HepG2 (cell line): ENCODE measurements around the gene FAM118A. TPM values are rescaled to one million over a fixed set of nuclear protein-coding genes. Genes with fewer than 3 reads are reported as not detected.

ENCODE experiments used
- ATAC-seq: fragments of 200-7000 bp; cut with Tn5 transposase; 3 replicates; pipeline ENCODE4 v1.9.1; 2020; ENCODE audit warnings: mild to moderate bottlenecking, moderate library complexity
- BruUV-seq: library from RNA; stranded (reverse); fragments of 400-500 nt; replicated peaks from 2 replicates; lab custom pipeline; 2021; lab: Mats Ljungman, UMichigan
- CTCF ChIA-PET: fragments of 300-600 bp; formaldehyde crosslinking; extraction: SDS; loops from one replicate; lab custom pipeline; 2021; ENCODE audit warnings: low total read pairs, inconsistent platforms, low intra/inter-chr PET ratio; lab: Yijun Ruan, JAX
- POLR2A ChIA-PET: fragments of 350-600 bp; sonication (Branson Sonifier 250); formaldehyde crosslinking; loops from one replicate; lab custom pipeline; 2020; ENCODE audit warnings: antibody characterized with exemption, inconsistent platforms; lab: Yijun Ruan, JAX
- DNase-seq: peaks from one replicate; pipeline ENCODE4 v3.0.0-alpha.2; 2015; ENCODE audit warnings: low spot score
- FAIRE-seq: peaks from 3 replicates; lab custom pipeline; 2011; peaks lifted over from hg19 to GRCh38; lab: Jason Lieb, UNC
- H2AFZ ChIP-seq: one replicate; pipeline ENCODE4 v1.6.1; 2011; ENCODE audit warnings: low read length, inconsistent platforms
- H3K27ac ChIP-seq: fragments of 300-600 bp; 3 replicates; pipeline ENCODE4 v1.8.0; 2011; ENCODE audit warnings: mixed run types, mild to moderate bottlenecking, mixed read lengths, low read length, inconsistent platforms; ENCODE audit not compliant: insufficient read depth; ENCODE audit errors: extremely low read length
- H3K27me3 ChIP-seq, 2 experiments: fragments of 200-600 bp in 1 of 2; 2 replicates in 1 of 2; 3 replicates in 1 of 2; pipeline versions ENCODE4 v1.6.0 to v1.8.0; 2011; ENCODE audit warnings: low read length in 2 of 2, mild to moderate bottlenecking in 2 of 2, moderate library complexity in 2 of 2, inconsistent platforms in 1 of 2; ENCODE audit not compliant: insufficient read depth in 2 of 2, control insufficient read depth in 1 of 2
- H3K36me3 ChIP-seq, 2 experiments: fragments of 200-600 bp in 1 of 2; replicated peaks in 1 of 2; 2 replicates in 1 of 2; 3 replicates in 1 of 2; pipeline versions ENCODE4 v1.5.1 to v1.8.0; 2011; ENCODE audit warnings: low read length in 2 of 2, inconsistent platforms in 1 of 2; ENCODE audit not compliant: insufficient read depth in 2 of 2, control insufficient read depth in 1 of 2
- H3K4me1 ChIP-seq: 2 replicates; pipeline ENCODE4 v1.5.1; 2012; ENCODE audit warnings: low read length, inconsistent platforms; ENCODE audit not compliant: insufficient read depth
- H3K4me2 ChIP-seq: 2 replicates; pipeline ENCODE4 v1.6.0; 2011; ENCODE audit warnings: low read depth, low read length, inconsistent platforms
- H3K4me3 ChIP-seq, 3 experiments: fragments of 200-600 bp in 1 of 3; sonication (generic), shearing (Covaris generic) in 1 of 3; replicated peaks in 1 of 3; 2 replicates each; pipeline ENCODE4 v1.5.1; 2011 to 2016; ENCODE audit warnings: low read length in 3 of 3, inconsistent platforms in 2 of 3, low read depth in 2 of 3, mild to moderate bottlenecking in 2 of 3, control low read depth in 1 of 3, mixed read lengths in 1 of 3; ENCODE audit not compliant: insufficient read depth in 1 of 3
- H3K79me2 ChIP-seq: one replicate; pipeline ENCODE4 v1.6.1; 2011; ENCODE audit warnings: low read length, inconsistent platforms; ENCODE audit not compliant: insufficient read depth
- H3K9ac ChIP-seq: 2 replicates; pipeline ENCODE4 v1.6.0; 2011; ENCODE audit warnings: mild to moderate bottlenecking, low read depth, low read length, inconsistent platforms; ENCODE audit not compliant: insufficient read depth
- H3K9me3 ChIP-seq: 2 replicates; pipeline ENCODE4 v1.5.1; 2012; ENCODE audit warnings: mild to moderate bottlenecking, low read length
- H4K20me1 ChIP-seq: 2 replicates; pipeline ENCODE4 v1.6.0; 2011; ENCODE audit warnings: inconsistent platforms, mild to moderate bottlenecking, low read length, moderate library complexity; ENCODE audit not compliant: insufficient read depth
- FOXA1 ChIP-seq, 2 experiments: fragments of 450-650 bp in 1 of 2; sonication (generic) in 1 of 2; formaldehyde crosslinking in 1 of 2; IDR thresholded peaks; 2 replicates each; pipeline versions ENCODE4 v1.4.0 to v1.6.1; 2016 to 2020; ENCODE audit warnings: missing genetic modification reagents in 1 of 2
- GMEB1 ChIP-seq: sonication (generic); formaldehyde crosslinking; IDR thresholded peaks from 2 replicates; pipeline ENCODE4 v1.5.1; 2020; ENCODE audit warnings: missing genetic modification reagents, mild to moderate bottlenecking, borderline replicate concordance
- HMG20B ChIP-seq: conservative IDR thresholded peaks from 2 replicates; pipeline ENCODE4 v1.6.1; 2016; ENCODE audit warnings: missing genetic modification reagents, missing compliant biosample characterization
- MAFG ChIP-seq: sonication (generic); formaldehyde crosslinking; IDR thresholded peaks from 2 replicates; pipeline ENCODE4 v1.5.1; 2020; ENCODE audit warnings: mild to moderate bottlenecking, missing genetic modification reagents
- MAX ChIP-seq: IDR thresholded peaks from 2 replicates; pipeline ENCODE4 v1.6.1; 2012; ENCODE audit warnings: inconsistent platforms
- POLR2A ChIP-seq, 2 experiments: IDR thresholded peaks; 2 replicates each; pipeline ENCODE4 v1.6.1; 2011; ENCODE audit warnings: low read depth in 2 of 2, low read length in 2 of 2, mild to moderate bottlenecking in 1 of 2, moderate library complexity in 1 of 2; ENCODE audit not compliant: insufficient read depth in 1 of 2
- RCOR2 ChIP-seq: IDR thresholded peaks from 2 replicates; pipeline ENCODE4 v1.6.1; 2016; ENCODE audit warnings: missing biosample characterization, missing genetic modification reagents
- SMC3 ChIP-seq: IDR thresholded peaks from 2 replicates; pipeline ENCODE4 v1.6.1; 2011; ENCODE audit warnings: low read length, improper control_type of control experiment
- ZBTB4 ChIP-seq: sonication (generic); formaldehyde crosslinking; IDR thresholded peaks from 2 replicates; pipeline ENCODE4 v1.4.0; 2020; ENCODE audit warnings: missing genetic modification reagents, mild to moderate bottlenecking, borderline replicate concordance
- ZKSCAN1 ChIP-seq: fragments of 150-350 bp; IDR thresholded peaks from 2 replicates; pipeline ENCODE4 v1.6.1; 2014; ENCODE audit warnings: low read length
- ZNF75D ChIP-seq: sonication (generic); formaldehyde crosslinking; IDR thresholded peaks from 2 replicates; pipeline ENCODE4 v1.8.1; 2023; ENCODE audit warnings: missing genetic modification reagents, mild to moderate bottlenecking, borderline replicate concordance
- ZNF784 ChIP-seq: sonication (generic); formaldehyde crosslinking; IDR thresholded peaks from 2 replicates; pipeline ENCODE4 v1.5.1; 2020; ENCODE audit warnings: missing genetic modification reagents, mild to moderate bottlenecking, borderline replicate concordance
- WGBS: methylation state at CpG from one replicate; pipeline ENCODE4 v1.1.6; 2017; ENCODE audit warnings: low lambda C conversion rate; 5-methylcytosine and 5-hydroxymethylcytosine counted together
- in situ Hi-C: cut with HindIII; loops from 2 replicates; pipeline ENCODE4 v1.10.0; 2017; ENCODE audit warnings: low pct_unique_long_range_greater_than_20kb; ENCODE audit not compliant: extremely low pct_ligation_motif_present
- intact Hi-C: fragments of 100-400 bp; cut with micrococcal nuclease; formaldehyde crosslinking; loops from one replicate; pipeline ENCODE4 v1.10.0; 2022; ENCODE audit not compliant: unreplicated experiment
- polyA plus RNA-seq, 8 experiments: library from polyadenylated mRNA; depleted of rRNA in 3 of 8; stranded (reverse) in 7 of 8; unstranded in 1 of 8; fragments of >200 nt; fragmentation: Illumina TruSeq in 4 of 8; extraction: Trizol in 4 of 8; gene quantifications; 2 replicates each; pipeline versions ENCODE4 v1.2.1 to v1.2.3, GENCODE V29; 2011 to 2016; ENCODE audit warnings: low read depth in 4 of 8, missing spikeins in 1 of 8, mixed read lengths in 1 of 8; ENCODE audit not compliant: insufficient read depth in 1 of 8
- total RNA-seq, 5 experiments: library from RNA; depleted of rRNA; stranded (reverse); fragments of >200 nt; fragmentation: Illumina TruSeq; extraction: Trizol; gene quantifications; 2 replicates each; pipeline ENCODE4 v1.2.3, GENCODE V29; 2016; ENCODE audit warnings: low read depth in 1 of 5

Gene FAM118A
- total and polyA plus RNA-seq, 2 of the 13 experiments (the other 11 are each of a cell fraction or from before 2014, with no cell fraction given) = 36.7 to 48.2 TPM

GRCh38 chr22:45322873-45323525 is 13.3 kb downstream of the FAM118A start:
- Histone ChIP-seq H2AFZ (no peak overlapping the region), H3K27me3 (no peaks in the 10 kb centered on the region), H3K36me3 (peaks cover 29 to 57% of the 10 kb centered on the region in 2 experiments), H3K4me2 (no peak overlapping the region)
- no TSS peak for BruUV-seq
- FAIRE-seq = no peak
- WGBS = 95% methylated on average over 24 of the region's 24 CpGs
- POLR2A ChIA-PET = interaction anchor here (1.1 kb wide), 1 partner anchor 12 kb away, joined by 3 read pairs; no protein-coding TSS in a partner anchor
- intact Hi-C loops = no loop called here
- no peak for TF ChIP-seq GMEB1 (CRISPR knock-in tag)
- no peak for TF ChIP-seq ZBTB4
- no peak for TF ChIP-seq FOXA1 (IDR thresholded peaks at IDR 0.05)
- TF ChIP-seq FOXA1 (CRISPR knock-in tag; IDR thresholded peaks at IDR 0.05) = no peak
- TF ChIP-seq MAX = no peak
- no peak for TF ChIP-seq ZKSCAN1
- TF ChIP-seq RCOR2 (CRISPR knock-in tag) = no peak
- no peak for TF ChIP-seq ZNF784 (CRISPR knock-in tag)
- no peak for TF ChIP-seq SMC3
- TF ChIP-seq ZNF75D (CRISPR knock-in tag) = no peak
- TF ChIP-seq MAFG (CRISPR knock-in tag) = no peak
- TF ChIP-seq POLR2A (IDR thresholded peaks at IDR 0.05; ENCODE audit: insufficient read depth in 1 of 2, low read depth in 2 of 2, low read length in 2 of 2) = no peak
- no peak for TF ChIP-seq HMG20B (CRISPR knock-in tag)
- TF ChIP-seq, all 625 proteins: peak for 0
- DNase-seq (no peak), ATAC-seq (no peak)
- Histone ChIP-seq H4K20me1 (0 out of 2 replicates have a peak, but pooled peaks cover 5% of the 10 kb centered on the region), H3K4me1 (peaks cover 26% of the 10 kb centered on the region), H3K27ac (no peak overlapping the region), H3K79me2 (peaks cover 54% of the 10 kb centered on the region), H3K4me3 (no peak overlapping the region), H3K9ac (no peak overlapping the region), H3K9me3 (no peaks in the 10 kb centered on the region)
- CTCF ChIA-PET = no interaction called here
- in situ Hi-C loops = no loop called here
